ENCODE data around the gene IMP3.

The IMP3 gene

GRCh38 chr15:75672646-75673425 lies 32.8 kb upstream of the IMP3 start:
- DNase-seq: no peak

DNA sequence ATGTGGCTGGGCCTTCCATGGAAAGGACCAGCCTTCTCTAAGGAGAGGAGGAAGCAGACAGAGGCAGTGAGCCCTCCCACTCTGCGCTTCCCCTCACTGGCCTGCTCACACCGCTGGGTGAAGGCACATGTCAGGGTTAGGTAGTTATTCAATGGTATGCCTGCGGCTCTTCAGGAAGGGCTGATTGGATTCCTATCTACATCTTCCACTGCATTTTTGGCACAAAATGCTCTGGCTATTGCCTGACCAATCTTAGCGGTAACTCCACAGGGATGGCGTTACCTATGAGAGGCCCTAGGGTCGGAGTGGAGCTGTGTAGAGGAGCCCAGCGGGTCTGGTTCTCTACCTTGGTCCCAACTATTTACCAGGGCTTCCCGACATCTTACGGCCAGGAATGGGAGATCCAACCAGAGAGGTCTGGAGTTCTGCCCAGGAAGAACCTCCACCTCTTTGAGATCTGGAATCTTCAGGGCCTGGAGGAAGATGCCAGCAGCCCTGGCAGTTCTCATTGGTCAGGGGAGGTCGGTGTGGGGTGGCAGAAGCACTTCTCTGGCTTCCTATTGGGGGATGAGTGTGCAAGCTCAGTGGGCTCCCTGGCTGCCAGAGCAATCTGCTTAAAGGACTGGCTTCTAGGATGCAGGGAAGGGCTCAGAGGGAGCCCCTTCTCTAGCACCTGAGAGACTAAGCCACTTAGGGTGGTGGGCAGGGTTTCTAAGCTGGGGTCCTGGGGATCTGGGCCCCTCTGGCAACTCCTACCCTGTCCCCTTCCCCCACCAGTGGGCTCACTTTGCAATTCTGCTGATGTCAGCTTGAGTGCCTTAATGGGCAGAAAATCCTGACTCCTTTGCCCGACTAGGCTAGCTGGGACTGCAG lies 31.9 kb upstream of the IMP3 start:
- DNase-seq: peak in 1 of 2 donors; percentile 19

DNA sequence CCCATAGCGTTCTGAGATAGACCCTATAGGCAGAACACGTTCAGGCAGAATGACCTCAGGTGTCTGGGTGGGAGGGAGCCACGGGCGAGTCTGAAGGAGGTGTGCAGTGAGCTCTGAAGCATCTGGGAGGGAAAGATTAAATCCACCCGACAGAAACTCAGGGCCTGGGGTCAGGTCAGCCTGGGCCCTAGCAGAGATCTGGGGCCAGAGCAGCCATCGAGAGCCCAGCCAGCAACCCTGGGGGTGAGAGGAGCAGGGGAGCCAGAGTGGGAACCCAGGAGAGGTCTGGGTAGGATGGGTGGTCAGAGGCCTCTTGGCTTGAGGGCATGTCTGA lies 29.8 kb upstream of the IMP3 start:
- DNase-seq: no peak

- DNase-seq: no peak
Measured at GRCh38 chr15:75669191-75669878, 29.3 kb upstream of the IMP3 start.

- DNase-seq: peak; percentile 55 to 68
Measured at GRCh38 chr15:75666823-75667501, 26.9 kb upstream of the IMP3 start.

- DNase-seq: no peak
Measured at GRCh38 chr15:75663931-75664421, 24.0 kb upstream of the IMP3 start.

DNA sequence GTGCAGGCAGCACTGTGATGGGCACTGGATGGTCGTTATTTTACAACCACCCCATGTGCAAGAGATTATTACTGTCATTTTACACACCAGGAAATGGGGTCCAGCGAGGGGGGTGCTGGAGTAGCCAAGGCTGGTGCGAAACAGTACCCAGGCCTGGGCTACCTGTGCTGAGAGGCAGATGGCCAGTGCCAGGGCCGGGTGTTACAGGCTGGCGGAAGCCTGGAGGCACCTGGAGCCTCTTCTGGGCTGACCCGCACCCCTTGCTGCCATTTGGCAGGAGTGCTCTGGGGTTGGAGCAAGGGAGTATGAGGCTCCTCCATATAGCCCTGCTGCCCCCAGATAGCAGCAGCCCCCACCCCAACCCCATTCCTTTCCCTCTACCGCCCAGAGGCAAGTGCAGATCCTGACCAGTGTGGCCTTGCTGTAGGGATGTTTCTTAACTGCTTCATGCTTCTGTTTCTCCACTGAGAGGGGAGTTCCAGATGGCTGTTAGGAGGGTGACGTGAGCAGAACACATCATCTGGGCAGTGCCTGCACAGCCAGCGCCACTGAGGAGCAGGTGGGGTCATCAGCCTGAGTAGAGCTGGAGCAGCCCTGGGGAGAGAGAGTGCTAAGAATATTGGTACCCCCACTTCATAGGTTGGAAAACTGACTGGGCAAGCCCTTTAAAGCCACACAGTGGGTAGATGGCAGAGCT lies 22.9 kb upstream of the IMP3 start:
- no peak for DNase-seq

DNA sequence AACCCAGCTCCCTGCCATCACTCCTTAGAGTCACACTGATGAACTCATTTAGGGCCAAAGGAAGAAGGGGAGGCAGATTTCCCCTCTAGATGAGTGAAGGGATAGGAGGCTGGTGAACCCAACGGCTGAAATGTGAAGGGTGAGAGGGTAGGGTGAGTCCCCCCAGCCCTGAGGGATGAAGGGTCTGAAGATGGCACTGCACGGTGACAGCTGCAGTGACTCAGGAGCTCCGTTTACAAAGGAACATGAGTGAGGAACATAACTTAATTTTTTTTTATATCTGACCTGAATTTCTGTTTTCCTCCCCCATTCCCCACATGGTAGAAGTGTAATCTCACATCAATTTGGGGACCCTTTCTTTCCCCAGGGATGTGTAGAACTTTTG lies 21.7 kb upstream of the IMP3 start:
- DNase-seq: no peak

DNA sequence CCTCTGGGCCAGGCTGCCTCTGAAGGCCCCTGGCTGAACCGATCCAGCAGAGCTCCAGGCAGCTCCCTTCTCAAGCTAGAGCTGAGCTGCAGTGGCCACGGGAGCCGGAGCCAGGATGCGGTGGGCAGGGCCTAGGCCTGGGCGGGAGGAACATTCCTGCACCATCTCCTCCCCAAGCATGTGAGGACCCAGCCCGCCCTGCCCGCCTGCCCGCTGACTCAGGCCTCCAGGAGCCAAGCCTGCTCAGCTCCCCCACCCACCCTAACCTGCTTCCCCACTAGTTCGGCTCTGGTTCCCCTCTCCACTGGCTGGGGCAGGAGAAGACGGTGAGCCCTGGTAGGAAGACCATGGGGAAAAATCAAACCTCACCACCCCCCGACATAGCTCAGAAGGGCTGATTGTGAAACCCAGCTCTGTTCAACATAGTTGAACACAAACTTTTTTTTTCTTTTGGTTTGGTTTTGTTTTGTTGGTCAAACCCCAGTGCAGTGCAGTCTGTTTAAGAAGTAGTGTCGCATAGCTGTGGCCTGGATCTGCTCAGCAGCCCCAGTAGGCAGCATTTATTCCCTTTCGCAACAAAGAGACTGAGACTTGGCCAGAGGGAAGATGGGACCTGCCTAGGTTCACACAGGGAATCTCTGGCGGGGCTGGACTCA lies 21.2 kb upstream of the IMP3 start:
- peak in 1 of 2 donors; percentile 8 for DNase-seq

DNA sequence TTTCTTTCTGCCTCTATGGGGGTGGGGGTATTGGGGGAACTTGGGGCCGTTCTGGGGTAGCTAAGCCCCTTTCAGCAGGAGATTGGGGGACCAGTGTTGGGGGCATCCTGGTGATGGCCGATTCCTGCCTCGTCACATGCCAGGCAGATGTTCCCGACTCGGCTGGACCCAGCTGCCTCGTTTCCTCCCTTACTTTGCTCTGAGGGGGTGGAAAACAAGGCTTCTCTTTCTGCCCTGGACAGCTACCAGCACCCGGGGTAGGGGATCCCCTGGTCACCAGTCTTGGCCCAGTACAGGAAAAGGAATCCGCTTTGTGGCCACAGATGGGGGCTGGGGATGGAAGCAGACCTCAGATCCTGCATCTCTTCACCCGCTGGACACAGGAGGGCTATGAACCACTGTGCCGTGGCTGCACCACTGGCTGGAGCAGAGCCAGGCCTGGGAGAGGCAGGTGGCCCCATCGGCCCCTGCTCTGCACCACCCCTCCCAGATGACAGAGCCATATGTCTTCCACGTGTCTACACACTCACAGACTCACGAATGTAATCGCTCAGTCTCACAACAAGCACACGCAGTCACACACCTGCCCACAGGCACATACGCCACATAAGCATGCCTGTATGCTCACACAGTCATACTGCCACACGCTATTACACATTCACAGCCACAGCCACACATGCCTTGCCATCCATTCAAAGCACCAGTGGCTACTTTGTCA lies 20.1 kb upstream of the IMP3 start:
- no peak for DNase-seq

DNA sequence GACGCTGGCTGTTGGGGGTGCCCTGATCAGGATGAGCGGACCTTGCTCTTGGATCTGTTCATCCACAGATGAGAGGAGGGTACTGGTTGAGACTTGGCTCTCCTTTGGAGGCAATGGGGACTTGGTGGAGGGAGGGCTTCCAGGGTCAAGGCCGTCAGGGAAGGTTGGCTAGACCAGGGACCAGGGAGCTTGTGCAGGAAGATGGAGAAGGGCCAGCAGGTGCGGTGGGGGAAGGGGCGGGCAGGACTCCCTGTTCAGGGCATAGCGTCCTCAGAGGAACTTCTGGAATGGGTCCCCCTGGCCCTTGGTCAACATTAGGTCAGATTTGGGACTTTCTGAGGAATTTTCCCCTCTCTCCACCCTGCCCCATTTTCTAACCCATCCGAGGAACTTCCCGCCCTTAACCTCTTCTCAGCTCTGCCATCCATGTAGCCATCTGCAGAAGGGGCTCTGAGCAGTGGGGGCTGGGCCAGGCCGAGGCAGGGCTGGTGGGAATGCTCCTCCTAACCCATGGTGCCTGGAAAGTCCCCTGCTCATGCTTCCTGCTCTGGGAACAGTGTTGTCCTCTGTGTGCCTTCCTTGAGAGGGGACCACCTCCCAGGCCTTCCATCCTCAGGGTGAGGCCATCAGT lies 19.2 kb upstream of the IMP3 start:
- DNase-seq: no peak

- no peak for DNase-seq
Measured at GRCh38 chr15:75656813-75657212, 16.8 kb upstream of the IMP3 start.

DNA sequence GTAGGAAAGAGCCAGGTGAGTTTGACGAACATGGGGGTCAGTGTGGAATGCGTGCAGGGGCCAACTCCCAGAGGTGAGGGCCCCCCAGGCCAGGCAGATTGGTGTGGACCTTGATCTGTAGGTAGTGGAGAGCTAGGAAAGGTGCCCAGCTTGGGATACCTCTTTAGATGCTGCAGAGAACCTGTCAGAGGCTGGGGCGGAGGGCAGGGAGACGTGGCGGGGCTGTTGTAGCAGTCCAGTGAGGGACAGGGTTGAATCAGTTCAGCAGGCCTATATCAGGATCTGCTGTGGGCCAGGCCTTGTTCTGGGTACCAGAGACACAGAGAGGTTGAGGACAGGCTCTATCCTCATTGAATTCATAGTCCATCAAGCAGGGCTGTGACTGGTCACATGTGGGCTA lies 16.3 kb upstream of the IMP3 start:
- DNase-seq: no peak

- DNase-seq: no peak
Measured at GRCh38 chr15:75655931-75656330, 15.9 kb upstream of the IMP3 start.

- DNase-seq: no peak
Measured at GRCh38 chr15:75654201-75654907, 14.3 kb upstream of the IMP3 start.

DNA sequence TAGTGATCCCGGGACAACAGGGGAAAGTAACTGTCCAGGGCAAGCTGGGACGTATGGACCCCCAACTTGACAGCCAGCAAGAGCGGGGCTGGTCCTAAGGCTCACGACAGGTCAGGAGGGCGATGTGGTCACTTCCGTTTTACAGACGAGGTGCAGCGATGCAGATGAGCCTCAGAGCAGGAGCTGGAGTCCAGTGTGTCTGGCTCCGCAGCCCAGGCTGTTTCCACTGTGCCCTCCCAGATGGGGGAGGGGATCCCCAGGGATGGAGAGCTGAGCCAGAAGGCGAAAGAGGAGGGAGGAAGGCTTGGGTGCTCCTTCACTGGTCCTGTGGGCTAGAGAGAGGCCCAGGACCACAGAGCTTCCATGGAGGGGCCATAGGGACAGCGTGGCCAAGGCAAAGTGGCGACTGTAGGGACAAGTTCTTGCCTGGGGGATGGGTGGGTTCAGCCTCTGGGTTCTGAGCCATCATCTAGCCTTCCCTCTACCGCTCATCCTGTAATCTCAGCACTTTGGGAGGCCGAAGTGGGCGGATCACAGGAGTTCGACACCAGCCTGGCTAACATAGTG lies 13.4 kb upstream of the IMP3 start:
- no peak for DNase-seq

- no peak for DNase-seq
Measured at GRCh38 chr15:75651810-75652543, 12.0 kb upstream of the IMP3 start.

Data from inflammatory macrophage (primary cell).